ENCODE results near the gene NOC3L. TPM values are rescaled to one million over a fixed set of nuclear protein-coding genes. Genes with fewer than 3 reads are reported as not detected.

Gene NOC3L
- polyA plus RNA-seq, 1 of the 3 experiments (the other 2 are of a cell fraction): 9.0 TPM

GRCh38 chr10:94324609-94325233, 38.0 kb downstream of the NOC3L start:
- no peaks in the 10 kb centered on the region for H3K9me3 ChIP-seq
- no peak for TF ChIP-seq NRF1 (IDR thresholded peaks at IDR 0.05; ENCODE audit: low read depth, low read length)
- no peak for TF ChIP-seq JUND (IDR thresholded peaks at IDR 0.05)
- TF ChIP-seq MAX (IDR thresholded peaks at IDR 0.05; ENCODE audit: low read depth): no peak
- TF ChIP-seq YY1 (IDR thresholded peaks at IDR 0.05; ENCODE audit: low read depth): no peak
- TF ChIP-seq ELF1 (IDR thresholded peaks at IDR 0.05): no peak
- TF ChIP-seq IRF3 (IDR thresholded peaks at IDR 0.05; ENCODE audit: low read depth, low read length): no peak
- TF ChIP-seq EZH2phosphoT487 (IDR thresholded peaks at IDR 0.05; ENCODE audit: borderline replicate concordance, low read depth): no peak
- TF ChIP-seq TEAD4 (IDR thresholded peaks at IDR 0.05; ENCODE audit: borderline replicate concordance, insufficient read depth): no peak
- TF ChIP-seq MEF2A (IDR thresholded peaks at IDR 0.05; ENCODE audit: borderline replicate concordance, low read depth): no peak
- TF ChIP-seq RCOR1 (IDR thresholded peaks at IDR 0.05; ENCODE audit: low read length): no peak
- TF ChIP-seq USF2 (IDR thresholded peaks at IDR 0.05; ENCODE audit: borderline replicate concordance, low read depth, low read length): no peak
- TF ChIP-seq TAF1 (IDR thresholded peaks at IDR 0.05; ENCODE audit: borderline replicate concordance, low read depth, low read length): no peak
- no peak for TF ChIP-seq SIN3A (IDR thresholded peaks at IDR 0.05; ENCODE audit: borderline replicate concordance, low read depth, low read length)
- TF ChIP-seq NFIC (IDR thresholded peaks at IDR 0.05; ENCODE audit: borderline replicate concordance): no peak
- no peak for TF ChIP-seq PBX3 (IDR thresholded peaks at IDR 0.05)
- no peak for TF ChIP-seq FOXJ3 (CRISPR knock-in tag; IDR thresholded peaks at IDR 0.05)
- no peak for TF ChIP-seq SMC3 (IDR thresholded peaks at IDR 0.05; ENCODE audit: low read depth, low read length)
- no peaks in the 10 kb centered on the region for H3K27me3 ChIP-seq (ENCODE audit: insufficient read depth)
- H3K4me1 ChIP-seq (ENCODE audit: control insufficient read depth in 1 of 2, insufficient read depth in 2 of 2, low read depth in 1 of 2, low read length in 1 of 2): no peaks in the 10 kb centered on the region
- WGBS (ENCODE audit: low lambda C conversion rate): 95% methylated on average over 7 of the region's 7 CpGs
- ChIA-PET CTCF (interaction anchor here (0.7 to 5.1 kb wide), 3 partner anchors 119 to 408 kb away, joined by 3 to 29 read pairs (median 9); no protein-coding TSS in a partner anchor), POLR2A (no interaction called here)
- H3K36me3 ChIP-seq (replicated peaks in 1 of 2; ENCODE audit: control insufficient read depth in 1 of 2, insufficient read depth in 2 of 2, low read length in 1 of 2): peaks cover 37 to 59% of the 10 kb centered on the region in 2 experiments
- no peak overlapping the region for H2AFZ ChIP-seq (ENCODE audit: low read depth)
- H3K27ac ChIP-seq (ENCODE audit: low read depth in 2 of 2, low read length in 1 of 2): no peak overlapping the region
- H3K9me2 ChIP-seq: no peaks in the 10 kb centered on the region
- H3F3A ChIP-seq (replicated peaks; ENCODE audit: insufficient read depth): peaks cover 7% of the 10 kb centered on the region
- no peak overlapping the region for H3K4me2 ChIP-seq
- no peak overlapping the region for H3K4me3 ChIP-seq (ENCODE audit: low read depth in 2 of 2, low read length in 1 of 2)
- no peak overlapping the region for H3K9ac ChIP-seq
- no peaks in the 10 kb centered on the region for H3K79me2 ChIP-seq (ENCODE audit: insufficient read depth)
- no peak for DNase-seq
- H4K20me1 ChIP-seq (ENCODE audit: insufficient read depth): no peaks in the 10 kb centered on the region

Data from SK-N-SH (cell line).